ENCODE measurements around the gene TBC1D17.

The TBC1D17 gene

DNA sequence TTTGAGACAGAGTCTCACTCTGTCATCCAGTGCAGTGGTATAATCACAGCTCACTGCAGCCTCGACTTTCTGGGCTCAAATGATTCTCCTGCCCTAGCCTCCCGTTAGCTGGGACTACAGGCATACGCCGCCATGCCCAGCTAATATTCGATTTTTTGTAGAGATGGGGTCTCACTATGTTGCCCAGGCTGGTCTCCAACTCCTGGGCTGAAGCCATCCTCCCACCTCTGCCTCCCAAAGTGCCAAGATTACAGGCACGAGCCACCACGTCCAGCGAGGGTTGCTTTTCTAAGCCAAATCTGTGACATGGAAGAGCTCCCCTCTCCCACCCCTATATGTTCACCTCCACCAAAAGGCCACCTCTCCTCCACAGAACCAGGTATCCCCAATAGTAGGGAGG, 40.6 kb downstream of the TBC1D17 start:
- Histone ChIP-seq H3F3A (ENCODE audit: control insufficient read depth, insufficient read depth) (0 out of 2 replicates have a peak, but pooled peaks cover under 1% of the 10 kb centered on the region), H3K27ac (ENCODE audit: low read depth, low read length) (no peak overlapping the region), H4K20me1 (ENCODE audit: control insufficient read depth, insufficient read depth, low read depth, low read length) (peaks cover 26% of the 10 kb centered on the region; the same call in 1 of the 2 replicates), H3K4me2 (ENCODE audit: low read length) (no peak overlapping the region), H3K9me2 (replicated peaks; ENCODE audit: control insufficient read depth, low read length) (no peaks in the 10 kb centered on the region), H3K27me3 (ENCODE audit: control insufficient read depth, low read length) (no peaks in the 10 kb centered on the region), H3K4me1 (ENCODE audit: control insufficient read depth, low read length) (peaks cover 15% of the 10 kb centered on the region), H3K79me2 (ENCODE audit: control insufficient read depth, low read length) (peaks cover 96% of the 10 kb centered on the region), H3K9me3 (ENCODE audit: control insufficient read depth, insufficient read depth, low read length) (no peaks in the 10 kb centered on the region), H3K4me3 (ENCODE audit: low read length) (no peak overlapping the region), H3K36me3 (ENCODE audit: control insufficient read depth, low read length) (peaks cover 84% of the 10 kb centered on the region)
- TF ChIP-seq, protein P1, sequence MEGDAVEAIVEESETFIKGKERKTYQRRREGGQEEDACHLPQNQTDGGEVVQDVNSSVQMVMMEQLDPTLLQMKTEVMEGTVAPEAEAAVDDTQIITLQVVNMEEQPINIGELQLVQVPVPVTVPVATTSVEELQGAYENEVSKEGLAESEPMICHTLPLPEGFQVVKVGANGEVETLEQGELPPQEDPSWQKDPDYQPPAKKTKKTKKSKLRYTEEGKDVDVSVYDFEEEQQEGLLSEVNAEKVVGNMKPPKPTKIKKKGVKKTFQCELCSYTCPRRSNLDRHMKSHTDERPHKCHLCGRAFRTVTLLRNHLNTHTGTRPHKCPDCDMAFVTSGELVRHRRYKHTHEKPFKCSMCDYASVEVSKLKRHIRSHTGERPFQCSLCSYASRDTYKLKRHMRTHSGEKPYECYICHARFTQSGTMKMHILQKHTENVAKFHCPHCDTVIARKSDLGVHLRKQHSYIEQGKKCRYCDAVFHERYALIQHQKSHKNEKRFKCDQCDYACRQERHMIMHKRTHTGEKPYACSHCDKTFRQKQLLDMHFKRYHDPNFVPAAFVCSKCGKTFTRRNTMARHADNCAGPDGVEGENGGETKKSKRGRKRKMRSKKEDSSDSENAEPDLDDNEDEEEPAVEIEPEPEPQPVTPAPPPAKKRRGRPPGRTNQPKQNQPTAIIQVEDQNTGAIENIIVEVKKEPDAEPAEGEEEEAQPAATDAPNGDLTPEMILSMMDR (IDR thresholded peaks at IDR 0.05; ENCODE audit: low read depth, low read length, poor library complexity, severe bottlenecking): no peak
- no peak for TF ChIP-seq EZH2phosphoT487 (IDR thresholded peaks at IDR 0.05; ENCODE audit: borderline replicate concordance, low read length)

- Histone ChIP-seq H3K4me1 (ENCODE audit: control insufficient read depth, low read length) (peaks cover 24% of the 10 kb centered on the region), H3K27me3 (ENCODE audit: control insufficient read depth, low read length) (no peaks in the 10 kb centered on the region), H4K20me1 (ENCODE audit: control insufficient read depth, insufficient read depth, low read depth, low read length) (peaks cover 27% of the 10 kb centered on the region; the same call in 1 of the 2 replicates), H3K4me2 (ENCODE audit: low read length) (no peak overlapping the region), H3K36me3 (ENCODE audit: control insufficient read depth, low read length) (peaks cover 86% of the 10 kb centered on the region), H3K9me3 (ENCODE audit: control insufficient read depth, insufficient read depth, low read length) (no peaks in the 10 kb centered on the region), H3K4me3 (ENCODE audit: low read length) (no peak overlapping the region), H3K27ac (ENCODE audit: low read depth, low read length) (no peak overlapping the region), H3K79me2 (ENCODE audit: control insufficient read depth, low read length) (peaks cover 98% of the 10 kb centered on the region), H3K9me2 (replicated peaks; ENCODE audit: control insufficient read depth, low read length) (no peaks in the 10 kb centered on the region), H3F3A (ENCODE audit: control insufficient read depth, insufficient read depth) (no peaks in the 10 kb centered on the region)
- TF ChIP-seq EZH2phosphoT487 (IDR thresholded peaks at IDR 0.05; ENCODE audit: borderline replicate concordance, low read length): no peak
- TF ChIP-seq, protein P1 (IDR thresholded peaks at IDR 0.05; ENCODE audit: low read depth, low read length, poor library complexity, severe bottlenecking): no peak
These were observed 43.3 kb downstream of the TBC1D17 start for GRCh38 chr19:49920624-49921363.

DNA sequence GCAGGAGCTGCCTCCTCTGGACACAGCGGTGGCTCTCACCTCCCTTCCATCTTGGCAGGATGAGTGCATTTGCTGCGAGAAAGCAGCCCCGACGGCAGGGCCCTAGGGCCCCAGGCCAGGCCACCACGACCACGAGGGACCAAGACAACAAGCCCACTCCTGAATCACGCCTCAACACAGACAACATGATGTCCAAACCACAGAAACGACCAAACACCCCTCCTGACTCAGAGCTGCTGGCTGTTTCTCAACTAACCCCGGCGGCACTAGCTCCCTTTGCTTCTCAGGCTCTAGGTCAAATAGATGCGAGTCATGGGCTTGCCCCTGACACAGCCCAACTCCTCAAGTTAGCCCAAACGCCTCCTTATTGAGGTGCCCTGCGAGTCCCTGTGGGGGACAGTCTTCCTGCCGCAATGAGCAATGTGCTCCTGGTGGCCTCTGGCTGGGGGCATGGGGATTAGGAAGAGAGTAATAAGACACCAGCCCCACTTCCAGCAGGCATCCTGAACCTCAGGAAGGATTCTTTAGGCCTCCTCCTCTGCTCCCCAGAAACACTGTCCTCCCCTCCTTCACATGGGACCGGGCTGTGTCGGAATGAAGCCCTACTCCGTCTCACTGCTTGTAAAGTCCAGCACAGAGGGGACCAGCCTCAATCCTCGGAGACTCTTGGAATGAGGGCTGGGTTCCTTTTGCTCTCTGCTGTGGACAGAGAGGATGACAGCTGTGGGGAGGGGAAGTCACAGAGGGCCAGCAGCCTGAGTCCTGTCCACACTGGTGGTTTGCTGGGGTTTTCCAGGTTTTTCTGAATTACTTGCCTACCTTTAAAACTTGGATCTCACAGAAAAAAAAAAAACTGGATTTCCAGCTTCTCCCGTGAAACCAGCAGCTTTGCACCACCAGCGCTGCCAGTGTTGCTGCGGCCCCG, 44.6 kb downstream of the TBC1D17 start:
- TF ChIP-seq EZH2phosphoT487 (IDR thresholded peaks at IDR 0.05; ENCODE audit: borderline replicate concordance, low read length): no peak
- TF ChIP-seq, protein P1 (IDR thresholded peaks at IDR 0.05; ENCODE audit: low read depth, low read length, poor library complexity, severe bottlenecking): no peak
- Histone ChIP-seq H3K4me1 (ENCODE audit: control insufficient read depth, low read length) (peaks cover 34% of the 10 kb centered on the region), H3K27ac (ENCODE audit: low read depth, low read length) (no peak overlapping the region), H3K27me3 (ENCODE audit: control insufficient read depth, low read length) (no peaks in the 10 kb centered on the region), H3K4me2 (ENCODE audit: low read length) (no peak overlapping the region), H3K4me3 (ENCODE audit: low read length) (no peak overlapping the region), H4K20me1 (ENCODE audit: control insufficient read depth, insufficient read depth, low read depth, low read length) (peaks cover 23% of the 10 kb centered on the region; the same call in 1 of the 2 replicates), H3K9me2 (replicated peaks; ENCODE audit: control insufficient read depth, low read length) (no peaks in the 10 kb centered on the region), H3F3A (ENCODE audit: control insufficient read depth, insufficient read depth) (no peaks in the 10 kb centered on the region), H3K36me3 (ENCODE audit: control insufficient read depth, low read length) (peaks cover 85% of the 10 kb centered on the region), H3K9me3 (ENCODE audit: control insufficient read depth, insufficient read depth, low read length) (no peaks in the 10 kb centered on the region), H3K79me2 (ENCODE audit: control insufficient read depth, low read length) (peaks cover 99% of the 10 kb centered on the region)
